Skeletal muscle satellite cell (primary cell): ENCODE data around the gene GNPTG.

Source experiments
- H3K27me3 ChIP-seq: 2 replicates; pipeline ENCODE4 v1.7.0; 2013; ENCODE audit warnings: low read length; ENCODE audit not compliant: control insufficient read depth, insufficient read depth
- H3K36me3 ChIP-seq: 2 replicates; pipeline ENCODE4 v1.7.0; 2013; ENCODE audit warnings: mild to moderate bottlenecking, control low read depth, low read length; ENCODE audit not compliant: insufficient read depth
- H3K4me1 ChIP-seq: 2 replicates; pipeline ENCODE4 v1.7.0; 2013; ENCODE audit warnings: low read length; ENCODE audit not compliant: control insufficient read depth, insufficient read depth
- H3K4me2 ChIP-seq: 2 replicates; pipeline ENCODE4 v1.7.0; 2013; ENCODE audit warnings: mild to moderate bottlenecking, low read length
- H3K4me3 ChIP-seq: 2 replicates; pipeline ENCODE4 v1.7.0; 2013; ENCODE audit warnings: low read length
- H3K9ac ChIP-seq: 2 replicates; pipeline ENCODE4 v1.7.0; 2013; ENCODE audit warnings: mild to moderate bottlenecking, low read depth, low read length, moderate library complexity
- H3K9me3 ChIP-seq: replicated peaks from 2 replicates; pipeline ENCODE4 v1.7.0; 2013; ENCODE audit warnings: mild to moderate bottlenecking, control low read depth, low read length

Gene GNPTG

DNA sequence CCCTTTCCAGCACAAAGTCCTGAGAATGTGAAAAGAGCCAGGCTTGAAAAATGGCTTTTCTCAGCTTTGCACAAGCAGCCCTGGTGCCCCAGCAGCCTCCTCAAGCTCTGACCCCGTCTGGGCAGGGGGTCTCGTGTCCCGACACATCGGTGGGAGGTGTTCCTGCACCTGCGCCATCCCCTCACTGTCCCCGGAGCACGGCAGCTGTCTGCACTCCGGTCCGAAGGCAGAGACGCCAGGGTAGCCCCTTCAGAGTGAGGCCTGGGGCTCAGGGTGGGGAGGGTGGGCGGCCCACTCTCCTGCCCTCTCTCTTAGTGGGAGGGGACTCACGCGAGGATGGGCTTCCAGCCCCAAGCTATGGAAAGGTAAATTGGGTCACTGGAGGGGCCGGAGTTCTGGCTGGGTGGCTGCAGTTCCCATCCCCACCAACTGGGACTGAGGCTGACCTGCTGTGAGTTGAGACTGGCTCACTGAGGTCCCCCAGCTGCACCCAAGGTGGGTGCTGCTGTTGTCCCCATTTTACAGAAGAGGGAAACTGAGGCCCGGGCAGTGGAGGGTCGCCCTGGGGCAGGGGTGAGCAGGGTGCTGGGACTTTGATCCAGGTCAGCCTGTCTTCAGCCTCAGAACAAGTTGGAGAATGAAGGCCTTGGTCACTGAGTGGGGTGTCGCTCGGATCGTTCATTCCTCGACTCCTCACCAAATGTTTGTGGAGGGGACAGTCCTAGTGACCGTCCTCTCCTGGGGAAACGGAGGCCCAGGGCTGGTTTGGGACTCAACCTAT lies 20.6 kb upstream of the GNPTG start:
- H3K4me3 ChIP-seq, result peak overlapping the region; percentile 52
- H3K4me2 ChIP-seq, result peak overlapping the region; percentile 73
- H3K9ac ChIP-seq, result no peak overlapping the region
- peaks cover 47% of the 10 kb centered on the region for H3K27me3 ChIP-seq
- no peaks in the 10 kb centered on the region for H3K36me3 ChIP-seq
- no peaks in the 10 kb centered on the region for H3K9me3 ChIP-seq
- H3K4me1 ChIP-seq, result peaks cover 18% of the 10 kb centered on the region

DNA sequence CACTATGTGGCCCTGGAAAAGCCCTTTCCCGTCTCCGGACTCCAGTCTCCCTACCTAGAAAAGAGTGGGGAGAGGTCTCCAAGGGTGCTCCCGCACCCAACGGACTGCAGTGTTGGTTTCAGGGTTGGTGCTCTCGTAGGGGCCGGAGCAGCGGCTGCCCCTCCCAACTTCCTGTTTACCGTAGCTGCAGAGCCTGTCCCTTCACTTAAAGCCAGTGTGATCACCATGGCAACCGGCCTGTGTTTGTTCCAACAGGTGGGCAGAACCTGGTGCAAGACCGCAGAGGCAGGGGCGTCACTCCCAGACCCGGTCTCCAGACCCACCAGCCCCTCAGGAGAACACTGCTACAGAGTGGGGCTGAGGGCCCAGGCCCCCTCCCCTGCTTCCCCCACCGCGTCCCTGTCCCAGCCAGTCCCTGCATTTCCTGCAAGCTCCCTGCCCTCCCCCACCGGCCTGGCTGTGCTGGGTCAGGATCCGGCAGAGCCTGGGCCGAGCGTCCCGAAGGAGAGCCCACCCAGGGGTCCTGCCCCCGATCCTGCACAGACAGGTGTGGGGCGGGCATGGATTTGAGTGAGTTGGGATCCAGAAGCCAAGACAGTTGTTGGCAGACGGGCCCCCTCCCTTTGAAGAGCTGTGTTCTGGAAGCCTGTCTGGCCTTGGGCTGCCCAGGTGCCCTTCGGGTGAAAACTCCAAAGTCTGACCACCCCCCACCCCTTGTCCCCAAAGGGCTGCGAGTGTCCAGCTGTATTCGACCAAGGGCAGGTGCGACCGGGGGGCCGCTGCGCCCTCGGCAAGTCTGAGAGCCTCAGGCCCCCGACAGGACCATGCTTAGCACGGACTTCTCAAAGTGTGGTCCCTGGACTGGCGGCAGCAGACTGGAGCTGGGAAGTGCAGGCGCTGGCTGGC lies 19.8 kb upstream of the GNPTG start:
- Histone ChIP-seq H3K9ac (no peak overlapping the region), H3K4me3 (peak overlapping the region; percentile 52), H3K9me3 (no peaks in the 10 kb centered on the region), H3K4me1 (peaks cover 18% of the 10 kb centered on the region), H3K4me2 (peak overlapping the region; percentile 73), H3K36me3 (no peaks in the 10 kb centered on the region), H3K27me3 (peaks cover 56% of the 10 kb centered on the region)

DNA sequence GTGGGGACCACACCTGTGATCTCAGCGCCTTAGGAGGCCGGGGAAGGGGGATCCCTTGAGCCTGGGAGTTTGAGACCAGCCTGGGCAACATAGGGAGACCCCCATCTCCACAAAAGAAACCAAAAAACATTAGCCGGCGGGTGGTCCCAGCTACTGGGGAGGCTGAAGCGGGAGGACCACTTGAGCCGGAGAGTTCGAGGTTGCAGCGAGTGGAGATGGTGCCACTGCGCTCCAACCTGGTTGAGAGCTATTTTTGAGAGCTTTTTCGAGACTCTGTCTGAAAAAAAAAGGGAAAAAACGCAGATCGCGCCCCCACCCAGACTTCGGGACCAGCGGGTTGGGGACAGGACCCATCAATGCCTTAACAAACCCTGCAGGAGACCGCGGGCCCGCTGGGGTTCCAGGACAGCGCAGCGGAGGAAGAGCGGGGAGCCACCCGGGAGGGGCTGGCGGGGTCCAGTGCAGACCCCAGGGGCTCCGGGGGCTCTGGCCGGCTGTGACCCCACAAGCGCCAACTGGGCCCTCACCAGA lies 19.0 kb upstream of the GNPTG start:
- Histone ChIP-seq H3K4me3 (no peak overlapping the region), H3K4me2 (no peak overlapping the region), H3K27me3 (peaks cover 59% of the 10 kb centered on the region), H3K4me1 (peaks cover 18% of the 10 kb centered on the region), H3K9me3 (no peaks in the 10 kb centered on the region), H3K36me3 (no peaks in the 10 kb centered on the region), H3K9ac (no peak overlapping the region)

DNA sequence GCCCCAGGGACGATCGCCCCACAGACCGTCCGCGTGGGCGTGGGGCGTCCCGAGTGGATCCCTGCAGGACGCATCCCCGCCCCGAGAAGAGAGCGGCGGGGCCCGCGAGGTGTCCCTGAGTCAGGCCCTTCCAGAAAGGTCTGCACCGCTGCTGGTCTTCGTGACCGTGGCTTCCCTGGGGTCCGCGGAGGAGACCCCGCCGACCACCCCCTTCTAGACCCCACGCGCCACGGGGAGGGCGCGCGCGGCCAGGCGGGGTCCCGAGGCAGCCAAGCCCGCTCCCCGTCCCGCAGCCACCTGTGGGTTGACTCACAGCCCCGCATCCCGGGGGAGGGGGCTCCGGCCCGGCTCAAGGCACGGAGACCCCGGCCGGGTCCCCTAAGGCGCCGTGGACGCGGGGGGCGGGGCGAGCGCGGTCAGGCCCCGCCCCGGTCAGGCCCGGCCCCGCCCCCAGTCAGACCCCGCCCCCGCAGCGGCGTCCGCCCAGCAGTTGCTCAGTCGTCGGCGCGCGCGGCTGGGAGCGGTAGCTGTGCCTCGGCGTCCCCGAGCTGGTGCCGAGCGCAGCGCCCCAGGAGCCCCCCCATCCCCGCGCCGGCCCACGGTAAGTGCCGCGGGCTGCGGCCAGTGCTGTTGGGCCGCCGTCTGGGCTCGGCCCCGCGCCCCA lies 18.4 kb upstream of the GNPTG start, which contains the start of gene BAIAP3:
Gene BAIAP3, plus strand, starts transcription at position 497 of the 664 bp plus-strand sequence. CDS start 4,905 bp downstream, outside the sequence.
- no peak within 1 kb of the TSS for H3K4me3 ChIP-seq
- H3K4me2 ChIP-seq, result peak within 1 kb of the TSS; percentile 20
- no peaks in the 10 kb centered on the region for H3K36me3 ChIP-seq
- H3K4me1 ChIP-seq, result peaks cover 18% of the 10 kb centered on the region
- H3K9me3 ChIP-seq, result no peaks in the 10 kb centered on the region
- no peak within 1 kb of the TSS for H3K9ac ChIP-seq
- H3K27me3 ChIP-seq, result peaks cover 64% of the 10 kb centered on the region

DNA sequence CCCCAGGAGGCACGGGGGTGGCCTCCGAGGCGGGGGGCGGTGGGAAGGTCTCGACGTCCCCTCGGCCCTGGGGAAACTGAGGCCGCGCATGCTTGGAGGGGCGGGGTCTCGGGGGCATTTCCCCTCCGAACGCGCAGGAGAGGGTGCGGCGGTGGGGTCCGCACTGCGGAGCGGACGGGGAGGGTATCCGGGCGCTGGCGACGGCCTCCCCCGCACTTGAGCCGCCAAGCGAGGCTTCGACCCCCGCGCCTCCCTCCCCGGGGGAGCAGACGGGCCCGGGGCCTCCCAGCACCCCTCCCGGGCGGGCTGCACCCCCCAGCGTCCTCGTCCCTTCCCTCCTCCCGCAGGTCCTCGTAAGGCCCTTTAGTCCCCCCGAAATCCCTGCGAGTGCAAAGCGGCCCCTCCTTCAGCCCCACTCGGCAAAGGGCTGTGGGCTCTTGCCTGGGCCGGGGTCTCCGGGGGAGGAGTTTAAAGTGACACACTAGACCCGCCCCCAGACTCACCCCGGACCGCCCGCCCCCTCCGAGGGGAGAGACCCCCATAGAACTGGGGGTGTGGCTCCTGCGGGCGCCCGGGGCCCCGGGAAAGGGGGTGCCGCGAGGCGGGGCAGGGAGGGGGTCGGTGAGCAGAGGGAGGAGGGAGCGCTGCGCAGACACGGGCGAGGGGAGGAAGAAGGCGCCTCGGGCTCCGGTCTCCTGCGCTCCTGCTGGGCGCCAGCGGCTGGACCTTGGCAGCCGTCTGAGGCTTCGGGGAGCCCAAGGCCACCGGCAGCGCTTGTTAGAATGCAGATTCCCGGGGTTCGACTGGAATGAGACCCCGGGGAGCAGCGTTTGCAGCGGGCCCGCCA lies 17.7 kb upstream of the GNPTG start:
- H3K27me3 ChIP-seq, result peaks cover 64% of the 10 kb centered on the region
- no peak overlapping the region for H3K9ac ChIP-seq
- no peak overlapping the region for H3K4me2 ChIP-seq
- H3K9me3 ChIP-seq, result no peaks in the 10 kb centered on the region
- peaks cover 18% of the 10 kb centered on the region for H3K4me1 ChIP-seq
- H3K4me3 ChIP-seq, result no peak overlapping the region
- H3K36me3 ChIP-seq, result no peaks in the 10 kb centered on the region

DNA sequence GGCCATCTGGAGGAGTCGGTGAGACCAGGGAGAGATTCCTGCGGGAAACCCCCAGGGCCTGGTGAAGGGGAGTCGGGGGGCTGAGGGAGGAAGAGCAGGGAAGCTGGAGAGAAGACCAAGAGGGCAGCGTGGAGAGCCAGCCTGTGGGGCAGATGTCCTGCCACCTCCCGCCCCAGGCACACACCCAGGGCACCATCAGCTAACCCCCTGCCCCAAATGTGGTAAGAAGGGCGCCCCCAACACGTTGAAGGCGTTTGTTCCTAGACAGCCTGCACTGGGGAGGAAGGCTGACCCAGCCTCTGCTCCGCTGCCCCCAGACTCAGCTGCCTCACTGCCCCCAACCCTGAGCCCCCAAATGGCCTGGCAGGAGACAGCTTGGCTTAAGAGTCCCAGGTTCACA lies 17.0 kb upstream of the GNPTG start:
- Histone ChIP-seq H3K4me3 (no peak overlapping the region), H3K9ac (no peak overlapping the region), H3K4me2 (no peak overlapping the region), H3K9me3 (no peaks in the 10 kb centered on the region), H3K4me1 (peaks cover 18% of the 10 kb centered on the region), H3K36me3 (no peaks in the 10 kb centered on the region), H3K27me3 (peaks cover 64% of the 10 kb centered on the region)

DNA sequence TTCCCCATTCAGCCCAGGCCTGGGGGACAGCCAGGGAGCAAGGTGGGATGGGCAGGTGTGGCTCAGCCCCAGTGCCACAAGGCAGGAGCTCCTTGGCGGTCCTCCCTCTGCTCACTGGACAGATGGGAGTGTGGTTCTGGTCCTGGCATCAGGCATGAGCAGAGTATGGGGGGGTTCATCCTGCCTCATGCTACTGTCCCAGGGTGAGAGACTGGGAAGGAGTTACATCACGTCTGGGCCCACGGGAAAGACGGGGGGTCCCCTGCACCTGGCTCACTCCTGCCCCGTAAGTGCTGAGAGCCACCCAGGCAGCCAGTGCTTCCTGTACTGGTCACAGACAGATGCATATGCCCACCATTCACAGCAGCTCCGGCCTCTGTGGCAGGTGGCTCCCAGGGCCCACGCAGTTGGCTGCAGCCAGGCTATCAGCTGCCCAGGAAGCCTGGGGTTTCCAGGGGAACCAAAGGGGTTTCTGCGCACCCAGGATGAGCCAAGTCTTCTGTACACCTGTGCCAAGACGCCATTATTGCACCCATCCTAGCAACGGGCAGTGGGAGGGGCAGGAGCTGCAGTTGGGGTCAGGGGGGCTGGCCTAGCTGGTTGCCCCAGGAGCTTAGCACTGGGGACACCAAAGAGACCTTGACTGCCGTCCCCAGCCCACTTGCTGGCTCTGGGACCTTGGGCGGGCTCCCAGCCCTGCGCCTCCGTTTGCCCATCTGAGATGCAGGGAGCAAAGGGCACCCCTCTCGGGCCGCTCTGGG lies 16.3 kb upstream of the GNPTG start:
- Histone ChIP-seq H3K9ac (no peak overlapping the region), H3K9me3 (no peaks in the 10 kb centered on the region), H3K4me3 (no peak overlapping the region), H3K27me3 (peaks cover 66% of the 10 kb centered on the region), H3K4me2 (no peak overlapping the region), H3K36me3 (no peaks in the 10 kb centered on the region), H3K4me1 (peaks cover 18% of the 10 kb centered on the region)

DNA sequence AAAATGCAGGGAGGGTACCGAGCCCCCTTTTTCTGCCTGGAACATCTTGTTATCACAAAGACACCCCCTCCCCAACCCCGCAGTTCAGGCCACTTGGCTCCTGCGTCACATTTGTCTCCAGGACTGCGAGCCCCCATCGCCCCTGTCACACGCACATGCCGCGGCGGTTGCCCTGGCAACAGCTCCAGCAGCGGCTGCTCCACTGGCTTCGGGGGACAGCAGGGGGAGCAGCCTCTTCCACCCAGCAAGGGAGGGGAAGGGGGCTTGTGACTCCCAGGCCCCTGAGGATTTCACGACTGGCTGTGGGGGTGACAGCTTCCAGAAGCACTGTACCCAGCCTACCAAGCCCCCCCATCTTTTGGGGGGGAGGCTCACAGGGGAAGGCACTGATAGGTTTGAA lies 15.7 kb upstream of the GNPTG start:
- Histone ChIP-seq H3K4me2 (no peak overlapping the region), H3K4me3 (no peak overlapping the region), H3K9ac (no peak overlapping the region), H3K9me3 (no peaks in the 10 kb centered on the region), H3K4me1 (peaks cover 18% of the 10 kb centered on the region), H3K27me3 (peaks cover 69% of the 10 kb centered on the region), H3K36me3 (no peaks in the 10 kb centered on the region)

DNA sequence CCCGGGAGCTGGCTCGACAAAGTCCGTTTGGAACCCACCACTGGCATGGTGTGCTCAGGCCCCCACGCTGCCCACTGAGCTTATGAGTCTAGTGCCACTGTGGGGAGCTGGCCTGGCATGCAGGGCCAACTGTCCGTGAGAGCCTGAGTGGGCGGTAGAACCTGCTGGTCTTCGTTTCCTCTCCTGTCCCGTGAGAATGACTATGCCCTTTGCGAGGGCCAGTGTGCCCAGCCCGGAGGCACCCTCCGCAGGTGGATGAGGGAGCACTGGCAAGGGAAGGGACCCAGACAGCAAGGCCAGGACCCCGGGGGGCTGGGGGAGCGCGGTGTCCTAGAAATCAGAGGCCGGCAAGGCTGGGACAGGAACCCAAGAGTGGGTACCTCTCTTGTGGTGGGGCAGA lies 15.1 kb upstream of the GNPTG start:
- Histone ChIP-seq H3K9me3 (no peaks in the 10 kb centered on the region), H3K4me3 (no peak overlapping the region), H3K36me3 (no peaks in the 10 kb centered on the region), H3K27me3 (peaks cover 65% of the 10 kb centered on the region), H3K4me1 (peaks cover 13% of the 10 kb centered on the region), H3K9ac (no peak overlapping the region), H3K4me2 (no peak overlapping the region)

DNA sequence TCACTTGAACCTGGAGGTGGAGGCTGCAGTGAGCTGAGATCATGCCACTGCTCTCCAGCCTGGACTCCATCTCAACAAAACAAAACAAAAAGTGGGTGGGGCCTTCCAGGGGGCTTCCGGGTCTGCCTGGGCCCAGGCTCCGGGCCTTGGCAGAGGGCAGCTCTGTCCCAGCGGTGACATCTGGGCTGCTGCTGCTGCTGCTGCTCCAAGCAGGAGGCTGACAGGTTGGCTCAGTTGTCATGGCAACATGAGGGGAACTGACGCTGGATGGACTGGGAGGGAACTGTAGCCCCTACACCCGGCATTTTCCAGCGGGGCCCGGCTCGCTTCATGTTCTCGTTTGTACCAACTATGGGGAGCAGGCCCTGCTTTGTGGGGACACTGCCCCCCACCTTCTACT lies 14.2 kb upstream of the GNPTG start:
- H3K9ac ChIP-seq, result no peak overlapping the region
- H3K36me3 ChIP-seq, result no peaks in the 10 kb centered on the region
- peaks cover 60% of the 10 kb centered on the region for H3K27me3 ChIP-seq
- no peak overlapping the region for H3K4me2 ChIP-seq
- H3K4me1 ChIP-seq, result peaks cover 7% of the 10 kb centered on the region
- no peak overlapping the region for H3K4me3 ChIP-seq
- no peaks in the 10 kb centered on the region for H3K9me3 ChIP-seq
